LNCAP (cell line): ENCODE results near the gene SLCO2B1.
A peak's percentile ranks its signal among the peaks of the same experiment; 100 is the strongest.

Experiments used
- TF ChIP-seq, protein P1 (sequence below): fragments of 450-650 bp; IDR thresholded peaks from 2 replicates; pipeline ENCODE4 v1.5.1; 2017; ENCODE audit warnings: mild to moderate bottlenecking

SLCO2B1 gene

DNA sequence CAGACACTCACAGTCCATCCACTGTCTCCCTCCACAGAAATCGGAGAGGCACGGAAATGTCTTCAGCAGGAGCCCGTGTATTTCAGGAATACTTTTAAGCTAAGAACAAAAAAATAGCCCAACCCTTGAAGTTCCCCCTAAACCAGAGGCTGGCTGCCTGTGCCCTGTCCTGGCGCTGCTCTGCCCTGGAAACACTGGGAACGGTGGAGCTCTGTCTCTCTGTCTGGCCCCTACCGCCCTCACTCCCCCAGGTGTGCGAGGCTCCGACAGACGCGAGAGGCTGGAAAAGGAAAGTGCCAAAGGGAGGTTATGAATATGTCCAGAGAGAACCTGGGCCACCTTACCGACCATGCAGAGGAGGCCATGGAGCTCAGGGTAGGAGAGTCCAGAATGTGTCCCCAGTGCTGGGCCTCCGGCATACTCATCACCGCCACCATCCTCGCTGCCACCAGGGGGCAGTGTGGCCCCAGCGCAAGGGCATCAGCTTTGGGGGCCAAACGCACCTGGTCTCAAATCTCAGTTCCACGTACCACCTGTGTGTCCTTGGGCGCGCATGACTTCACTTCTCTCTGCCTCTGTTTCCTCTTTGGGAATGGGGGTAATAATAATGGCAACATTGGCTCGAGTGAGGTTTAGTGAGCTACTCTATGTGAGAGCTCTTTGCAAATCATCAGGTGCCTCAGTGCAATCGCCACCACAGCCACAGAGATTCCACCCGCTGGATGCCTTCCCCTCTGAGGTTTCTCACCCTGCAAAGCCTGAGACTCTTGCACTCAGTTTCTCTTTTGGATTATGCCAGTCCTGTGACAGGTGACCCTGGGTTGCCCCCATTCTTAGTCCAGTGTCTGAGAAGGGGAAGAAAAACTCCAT is 10.4 kb upstream of the SLCO2B1 start:
- TF ChIP-seq, protein P1, sequence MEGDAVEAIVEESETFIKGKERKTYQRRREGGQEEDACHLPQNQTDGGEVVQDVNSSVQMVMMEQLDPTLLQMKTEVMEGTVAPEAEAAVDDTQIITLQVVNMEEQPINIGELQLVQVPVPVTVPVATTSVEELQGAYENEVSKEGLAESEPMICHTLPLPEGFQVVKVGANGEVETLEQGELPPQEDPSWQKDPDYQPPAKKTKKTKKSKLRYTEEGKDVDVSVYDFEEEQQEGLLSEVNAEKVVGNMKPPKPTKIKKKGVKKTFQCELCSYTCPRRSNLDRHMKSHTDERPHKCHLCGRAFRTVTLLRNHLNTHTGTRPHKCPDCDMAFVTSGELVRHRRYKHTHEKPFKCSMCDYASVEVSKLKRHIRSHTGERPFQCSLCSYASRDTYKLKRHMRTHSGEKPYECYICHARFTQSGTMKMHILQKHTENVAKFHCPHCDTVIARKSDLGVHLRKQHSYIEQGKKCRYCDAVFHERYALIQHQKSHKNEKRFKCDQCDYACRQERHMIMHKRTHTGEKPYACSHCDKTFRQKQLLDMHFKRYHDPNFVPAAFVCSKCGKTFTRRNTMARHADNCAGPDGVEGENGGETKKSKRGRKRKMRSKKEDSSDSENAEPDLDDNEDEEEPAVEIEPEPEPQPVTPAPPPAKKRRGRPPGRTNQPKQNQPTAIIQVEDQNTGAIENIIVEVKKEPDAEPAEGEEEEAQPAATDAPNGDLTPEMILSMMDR = peak; percentile 98

DNA sequence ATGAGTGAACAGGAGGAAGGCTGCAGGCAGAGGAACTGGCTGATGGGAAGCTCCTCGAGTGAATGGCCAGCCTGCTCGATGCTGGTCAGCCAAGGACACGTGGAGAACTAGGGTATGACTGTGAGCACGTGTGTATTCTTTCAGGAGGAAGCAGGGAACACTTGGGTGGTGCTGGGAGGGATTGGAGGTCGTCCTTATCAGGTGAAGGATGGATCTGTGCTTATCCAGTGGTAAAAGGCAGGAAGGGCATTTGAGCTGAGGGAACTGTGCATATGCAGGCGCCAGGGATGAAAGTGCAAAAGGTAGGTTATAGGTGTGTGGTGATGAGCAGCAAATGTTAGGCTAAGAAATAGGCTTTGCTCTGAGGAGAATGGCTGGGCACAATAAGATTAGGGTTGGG is 9.7 kb upstream of the SLCO2B1 start:
- TF ChIP-seq, protein P1 = no peak

DNA sequence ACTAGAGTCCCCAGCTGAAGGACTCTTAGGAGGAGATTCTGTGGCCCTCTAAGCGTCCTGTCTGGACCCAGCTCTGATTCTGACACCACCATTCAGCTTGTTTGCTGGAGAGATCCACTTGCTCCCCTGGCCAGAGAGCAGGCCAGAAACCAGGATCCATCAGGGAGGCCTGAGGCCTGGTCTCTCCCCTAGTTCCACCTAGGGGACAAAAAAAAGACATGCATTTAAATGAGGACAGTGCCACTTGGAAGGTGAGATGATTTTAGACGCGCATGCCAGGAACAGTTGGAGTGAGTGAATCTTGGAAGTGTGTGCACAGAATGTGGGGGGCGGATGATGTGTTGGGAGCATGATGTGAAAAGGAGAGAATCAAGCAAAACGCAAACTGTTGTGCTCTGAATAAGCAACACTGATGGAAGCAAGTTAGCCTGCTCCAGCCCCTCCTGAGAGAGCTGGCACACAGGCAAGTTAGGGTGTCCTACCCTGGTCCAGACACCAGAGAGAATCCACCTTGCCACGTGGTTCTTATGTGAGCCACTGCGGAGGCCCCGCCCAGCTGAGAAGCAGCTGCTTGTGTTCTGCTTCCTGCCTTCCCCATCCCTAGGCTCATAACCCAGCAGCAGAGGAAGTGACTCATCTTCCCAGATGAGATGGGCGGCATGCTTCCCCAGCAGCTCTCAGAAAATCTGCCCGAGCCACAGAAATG is 8.0 kb upstream of the SLCO2B1 start:
- TF ChIP-seq, protein P1 = no peak

DNA sequence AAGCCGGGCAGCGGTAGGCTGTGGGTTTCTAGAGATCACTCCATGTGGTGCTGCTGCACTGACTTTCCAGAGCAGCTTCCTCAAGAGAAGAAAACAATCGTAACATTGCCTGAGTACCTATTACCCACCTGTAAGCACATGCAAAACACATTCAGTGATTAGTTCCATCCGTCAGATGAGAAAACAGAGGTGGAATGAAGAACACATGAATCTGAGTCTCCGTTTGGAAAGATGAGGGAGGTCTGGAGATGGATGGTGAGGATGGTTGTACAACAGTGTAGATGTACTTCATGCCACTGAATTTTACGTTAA is 7.5 kb upstream of the SLCO2B1 start:
- TF ChIP-seq, protein P1 = no peak

DNA sequence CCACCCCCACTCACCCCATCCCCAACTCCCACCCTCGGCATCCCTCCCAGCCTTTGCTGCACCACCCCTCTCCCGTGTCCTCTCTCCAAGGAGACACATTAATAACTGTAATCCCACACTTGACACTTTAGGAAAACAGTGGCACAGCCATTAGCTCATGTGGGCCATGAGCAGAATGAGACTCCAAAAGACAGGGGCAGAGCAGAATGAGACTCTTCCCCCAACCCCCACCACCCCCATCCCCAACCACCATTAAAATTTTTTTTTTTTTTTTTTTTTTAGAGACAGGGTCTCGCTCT is 6.2 kb upstream of the SLCO2B1 start:
- TF ChIP-seq, protein P1 = no peak

DNA sequence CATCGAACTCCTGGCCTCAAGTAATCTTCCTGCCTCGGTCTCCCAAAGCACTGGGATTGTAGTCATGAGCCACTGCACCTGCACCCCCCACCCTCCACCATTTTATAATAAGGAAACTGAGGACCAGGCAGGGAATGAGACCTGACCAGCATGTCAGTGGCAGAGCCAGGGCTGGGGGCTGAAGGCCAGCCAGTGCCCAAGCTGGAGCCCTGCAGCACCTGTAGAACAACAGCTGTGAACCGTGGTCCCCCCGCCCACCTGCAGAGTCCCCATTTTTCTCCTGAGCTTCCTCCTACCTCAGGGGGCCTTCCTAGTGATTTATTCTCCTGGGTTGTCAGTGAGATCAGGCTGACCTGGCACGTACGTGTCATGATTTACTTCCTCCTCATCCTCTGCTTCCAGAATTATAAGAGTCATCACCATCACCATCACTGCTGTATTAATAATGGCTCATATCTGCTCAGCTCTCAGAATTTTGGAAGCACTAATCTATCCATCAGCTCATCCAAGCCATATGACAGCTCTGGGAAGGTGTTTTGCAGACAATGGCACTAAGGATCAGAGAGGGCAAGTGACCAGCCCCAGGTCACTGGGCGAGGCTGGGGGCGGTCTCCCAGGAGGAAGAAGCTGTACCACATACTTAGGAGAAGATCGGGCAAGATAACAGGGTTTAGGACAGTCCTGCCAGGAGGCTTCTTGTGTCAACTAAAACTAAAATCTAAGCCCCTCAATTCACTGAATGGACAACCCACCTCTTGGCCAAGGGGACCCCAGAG is 5.5 kb upstream of the SLCO2B1 start:
- TF ChIP-seq, protein P1 = no peak

DNA sequence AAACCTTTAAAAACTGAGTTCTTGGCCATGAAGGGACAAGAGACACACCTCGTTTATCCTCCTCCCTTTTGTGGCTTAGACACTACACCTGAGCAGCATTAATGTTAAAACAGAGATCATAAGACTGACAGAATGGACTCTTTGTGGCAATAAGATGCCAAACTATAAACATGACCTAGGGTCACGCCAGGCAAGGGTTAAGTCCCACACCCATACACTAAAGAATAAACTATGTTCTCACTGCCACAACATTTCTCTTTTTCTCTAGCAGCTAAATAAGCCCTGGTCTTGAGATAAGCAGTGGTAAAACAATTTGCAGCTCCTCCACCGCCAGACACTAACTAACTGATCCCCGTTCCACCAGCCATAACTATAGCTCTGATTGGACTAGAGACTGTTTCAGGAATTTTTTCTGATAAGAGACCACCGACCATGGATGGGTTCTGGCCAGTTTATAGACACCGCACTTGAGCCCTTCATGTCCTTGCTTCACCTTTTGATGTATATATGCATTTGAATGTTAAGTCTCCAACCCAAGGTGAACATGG is 4.9 kb upstream of the SLCO2B1 start:
- TF ChIP-seq, protein P1 = no peak
